ENCODE results near the gene LMCD1. TPM values are rescaled to one million over a fixed set of nuclear protein-coding genes. Genes with fewer than 3 reads are reported as not detected.

The LMCD1 gene
- total and polyA plus RNA-seq, 2 of the 4 experiments (the other 2 are of a cell fraction): 50.0 to 53.8 TPM

DNA sequence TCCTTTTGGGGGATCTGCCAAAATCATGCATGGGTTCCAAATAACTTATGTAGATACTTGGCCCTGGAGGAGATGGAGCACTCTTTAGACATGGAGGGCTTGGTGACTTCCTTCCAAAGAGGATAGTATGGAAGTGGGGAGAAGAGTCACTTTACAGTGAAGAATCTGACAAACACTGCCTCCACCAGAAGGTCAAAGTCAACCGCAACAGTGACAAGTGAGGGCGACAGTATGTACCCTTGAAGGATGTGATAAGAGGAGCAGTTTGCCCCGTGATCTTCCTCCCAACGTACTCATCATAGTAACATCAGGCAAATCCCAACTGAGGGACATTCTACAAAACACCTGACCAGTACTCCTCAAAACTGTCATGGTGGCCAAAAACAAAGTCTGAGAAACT is 62.0 kb downstream of the LMCD1 start:
- ATAC-seq (ENCODE audit: low read depth): no peak
- Histone ChIP-seq H3K9me3 (ENCODE audit: control insufficient read depth, insufficient read depth, low read length) (no peaks in the 10 kb centered on the region), H2AK9ac (replicated peaks; ENCODE audit: low read depth, low read length, poor library complexity) (no peak overlapping the region), H3K27ac (ENCODE audit: insufficient read depth, low read length) (no peak overlapping the region), H4K20me1 (ENCODE audit: insufficient read depth, low read length) (no peaks in the 10 kb centered on the region), H3K4me3 (ENCODE audit: insufficient read depth, low read depth, low read length) (no peak overlapping the region), H3K36me3 (ENCODE audit: control insufficient read depth, insufficient read depth, low read length) (peaks cover 14% of the 10 kb centered on the region; the same call in 1 of the 2 replicates), H3K9me1 (ENCODE audit: insufficient read depth, low read length) (peaks cover 25% of the 10 kb centered on the region), H2BK5ac (ENCODE audit: low read depth, low read length, poor library complexity, severe bottlenecking) (no peak overlapping the region), H3K23ac (ENCODE audit: low read depth, low read length) (no peak overlapping the region), H3K4me1 (ENCODE audit: control insufficient read depth, insufficient read depth, low read length) (peaks cover 12% of the 10 kb centered on the region), H2BK20ac (ENCODE audit: low read depth, low read length) (no peak overlapping the region; the same call in 1 of the 2 replicates), H3K18ac (ENCODE audit: low read depth, low read length) (no peak overlapping the region), H2AK5ac (ENCODE audit: low read depth, low read length) (no peak overlapping the region), H3K79me1 (ENCODE audit: low read depth in 1 of 2, low read length in 2 of 2) (no peaks in the 10 kb centered on the region), H2BK15ac (ENCODE audit: low read depth, low read length) (no peak overlapping the region), H3K9ac (ENCODE audit: low read depth, low read length) (no peak overlapping the region), H4K5ac (ENCODE audit: low read depth, low read length) (no peak overlapping the region), H4K8ac (ENCODE audit: low read depth in 2 of 2, low read length in 2 of 2) (no peak overlapping the region), H3K4ac (ENCODE audit: low read depth, low read length) (no peak overlapping the region), H2AFZ (replicated peaks; ENCODE audit: low read length, poor library complexity) (no peak overlapping the region), H2BK120ac (ENCODE audit: low read depth, low read length) (no peak overlapping the region), H4K91ac (ENCODE audit: insufficient read depth, low read depth, low read length) (no peak overlapping the region), H3K4me2 (ENCODE audit: low read depth, low read length) (no peak overlapping the region), H3K56ac (ENCODE audit: extremely low read depth, insufficient read depth, low read length) (no peak overlapping the region), H3K27me3 (ENCODE audit: control insufficient read depth, insufficient read depth, low read length) (no peaks in the 10 kb centered on the region), H3K14ac (replicated peaks; ENCODE audit: low read depth, low read length) (no peak overlapping the region)
- dilution Hi-C loops (cut with HindIII; ENCODE audit: low sequenced_read_pairs, unreplicated experiment) (no loop called here), intact Hi-C loops (cut with micrococcal nuclease) (no loop called here), in situ Hi-C loops (cut with MboI; ENCODE audit: low sequenced_read_pairs) (no loop called here)
- no TSS peak for BruUV-seq (replicated peaks)
- WGBS, 2 experiments (ENCODE audit: extremely low coverage in 2 of 2, insufficient read length in 1 of 2): no CpG with 5 or more reads among the region's 4 CpGs
- DNase-seq: no peak
- ChIA-PET POLR2A (ENCODE audit: unreplicated experiment) (no interaction called here), CTCF (no interaction called here)
- TF ChIP-seq RCOR1 (IDR thresholded peaks at IDR 0.05; ENCODE audit: insufficient replicate concordance, low read length) (no peak), MAFK (IDR thresholded peaks at IDR 0.05; ENCODE audit: low read depth, low read length) (no peak), RFX5 (IDR thresholded peaks at IDR 0.05; ENCODE audit: low read depth, low read length) (no peak), FOS (IDR thresholded peaks at IDR 0.05; ENCODE audit: low read depth, low read length) (no peak), CTCF (conservative IDR thresholded peaks at IDR 0.05; ENCODE audit: low read depth, low read length) (no peak), CHD1 (IDR thresholded peaks at IDR 0.05; ENCODE audit: low read depth, low read length) (no peak), CEBPB (IDR thresholded peaks at IDR 0.05; ENCODE audit: low read depth, low read length) (no peak), NFE2L2 (IDR thresholded peaks at IDR 0.05; ENCODE audit: low read depth, low read length) (no peak), MXI1 (IDR thresholded peaks at IDR 0.05; ENCODE audit: borderline replicate concordance, low read depth, low read length) (no peak), SMC3 (IDR thresholded peaks at IDR 0.05; ENCODE audit: low read depth, low read length) (no peak), RAD21 (IDR thresholded peaks at IDR 0.05; ENCODE audit: low read length) (no peak), BHLHE40 (IDR thresholded peaks at IDR 0.05; ENCODE audit: low read depth, low read length) (no peak), MAZ (IDR thresholded peaks at IDR 0.05; ENCODE audit: borderline replicate concordance, low read depth, low read length) (no peak), ELK1 (IDR thresholded peaks at IDR 0.05; ENCODE audit: borderline replicate concordance, low read depth, low read length) (no peak), POLR2A (IDR thresholded peaks at IDR 0.05; ENCODE audit: low read depth, low read length) (no peak)
- TF ChIP-seq, protein P1, sequence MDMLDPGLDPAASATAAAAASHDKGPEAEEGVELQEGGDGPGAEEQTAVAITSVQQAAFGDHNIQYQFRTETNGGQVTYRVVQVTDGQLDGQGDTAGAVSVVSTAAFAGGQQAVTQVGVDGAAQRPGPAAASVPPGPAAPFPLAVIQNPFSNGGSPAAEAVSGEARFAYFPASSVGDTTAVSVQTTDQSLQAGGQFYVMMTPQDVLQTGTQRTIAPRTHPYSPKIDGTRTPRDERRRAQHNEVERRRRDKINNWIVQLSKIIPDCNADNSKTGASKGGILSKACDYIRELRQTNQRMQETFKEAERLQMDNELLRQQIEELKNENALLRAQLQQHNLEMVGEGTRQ (IDR thresholded peaks at IDR 0.05; ENCODE audit: low read depth, low read length): no peak

Measured in IMR-90 (cell line).